Measurements from ENCODE around the gene ZRANB2.

The ZRANB2 gene

DNA sequence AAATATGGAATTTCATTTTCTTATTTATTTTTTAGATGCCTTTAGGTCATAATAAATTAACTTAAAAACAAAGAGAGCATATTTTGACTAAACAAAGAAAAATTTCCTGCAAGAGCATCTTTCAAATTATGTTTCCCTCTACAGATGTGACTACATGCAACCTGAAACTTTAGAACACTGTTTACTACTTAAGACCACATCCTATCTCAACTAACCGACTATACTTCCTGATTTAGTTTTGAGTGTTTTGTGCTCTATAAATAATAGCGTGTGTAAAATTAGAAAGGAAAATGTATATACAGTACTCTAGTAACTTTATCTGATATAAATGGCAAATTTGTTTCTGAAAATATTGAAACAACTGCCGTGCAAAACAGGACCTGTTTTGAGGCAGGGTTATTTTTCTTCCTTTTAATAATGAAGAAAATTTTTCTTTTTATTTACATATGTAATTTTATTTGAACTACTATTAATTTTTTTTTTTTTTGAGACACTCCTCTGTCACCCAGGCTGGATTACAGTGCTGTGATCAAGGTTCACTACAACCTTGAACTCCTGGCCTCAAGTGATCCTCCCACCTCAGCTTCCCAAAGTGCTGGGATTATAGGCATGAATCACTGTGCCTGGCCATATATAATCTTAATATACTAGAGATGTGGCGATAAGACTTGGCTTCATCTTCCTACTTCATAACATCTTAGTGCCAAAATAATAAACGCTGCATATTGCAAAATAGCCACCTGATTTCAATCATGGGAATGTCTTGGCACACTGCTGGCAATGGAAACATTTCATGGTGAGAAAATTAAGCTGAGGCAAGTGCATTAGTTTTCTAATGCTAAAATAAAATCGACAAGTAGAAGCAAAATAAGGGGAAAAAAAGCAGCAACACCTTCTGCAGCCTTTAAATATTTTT, 12.3 kb downstream of the ZRANB2 start:
- no peak for DNase-seq (ENCODE audit: low read depth in 2 of 2)

DNA sequence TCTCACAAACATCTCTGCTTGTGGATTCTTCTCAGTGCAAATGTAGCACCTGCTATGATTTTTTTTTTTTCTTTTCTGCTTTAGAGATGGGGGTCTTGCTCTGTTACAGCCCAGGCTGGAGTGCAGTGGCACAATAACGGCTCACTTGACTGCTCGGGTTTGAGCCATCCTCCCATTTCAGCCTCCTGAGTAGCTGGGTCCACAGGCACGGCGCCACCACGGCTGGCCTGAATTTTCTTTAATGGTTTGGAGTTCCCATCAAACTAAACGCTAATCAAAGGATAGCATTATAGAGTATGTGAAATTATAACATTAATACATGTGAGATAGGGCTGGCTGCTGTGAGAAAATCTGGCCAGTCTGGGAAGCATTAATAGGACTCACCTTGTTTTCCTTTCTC, 26.0 kb downstream of the ZRANB2 start:
- DNase-seq (ENCODE audit: low read depth in 2 of 2): no peak

DNA sequence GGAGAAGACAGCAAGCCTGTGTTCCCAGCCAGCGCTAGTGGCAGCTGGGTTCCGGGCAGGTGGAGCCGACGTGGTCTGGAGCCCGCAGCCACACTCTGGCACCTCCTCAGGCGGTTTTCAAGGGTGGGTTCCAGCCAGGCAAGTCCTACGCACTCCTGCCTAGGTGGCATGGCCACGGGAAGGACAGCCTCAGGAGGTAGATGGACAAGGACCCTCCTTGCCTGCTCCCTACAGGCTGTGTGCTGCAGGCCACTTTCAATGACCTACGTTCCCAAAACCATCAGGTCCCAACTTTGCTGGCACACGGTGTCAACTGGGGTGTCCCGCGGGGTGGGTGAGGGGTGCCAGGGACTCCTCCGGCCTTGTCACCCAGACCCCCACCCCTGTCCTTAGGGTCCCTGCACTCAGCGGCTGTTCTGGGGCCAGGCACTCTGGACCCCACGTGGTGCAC, 26.5 kb downstream of the ZRANB2 start:
- no peak for DNase-seq (ENCODE audit: low read depth in 2 of 2)

DNA sequence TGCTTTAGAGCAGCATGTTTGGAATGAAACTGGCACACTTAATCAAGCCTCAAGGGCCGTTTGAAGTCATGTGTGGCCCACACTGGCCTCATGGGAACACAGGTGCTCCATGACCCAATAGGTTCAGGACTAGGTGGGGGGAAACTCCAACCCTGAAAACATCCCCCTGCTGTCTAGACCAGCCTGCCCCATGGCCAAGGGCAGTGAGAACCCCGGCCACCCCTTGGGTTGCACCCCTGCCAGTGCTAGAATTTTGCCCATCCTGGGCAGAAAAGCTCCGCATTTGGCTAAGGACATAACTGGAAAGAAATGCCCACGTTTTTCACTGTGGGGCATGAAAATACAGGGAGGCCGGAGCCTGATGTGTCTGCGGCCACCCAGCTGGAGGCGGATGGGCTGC, 27.1 kb downstream of the ZRANB2 start:
- DNase-seq (ENCODE audit: low read depth in 2 of 2): no peak

DNA sequence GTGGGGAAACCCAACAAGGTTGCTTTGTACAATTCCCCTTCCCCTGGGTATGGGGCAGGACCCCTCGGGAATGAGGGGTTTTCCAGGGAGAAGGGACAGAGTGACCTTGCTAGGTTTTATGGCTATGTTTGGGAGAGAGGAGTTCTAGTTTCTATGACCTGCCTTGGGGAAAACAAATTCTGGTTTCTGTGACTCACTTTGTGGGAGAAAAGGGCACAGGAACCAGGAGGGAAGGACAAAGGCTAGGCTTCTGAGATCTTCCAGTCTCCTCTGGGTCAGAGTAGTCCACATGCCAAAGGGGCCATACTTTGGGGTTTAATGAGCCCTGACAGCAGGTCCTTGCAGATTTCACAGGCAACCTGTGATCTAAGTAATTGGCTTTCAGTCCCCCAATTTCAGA, 27.7 kb downstream of the ZRANB2 start:
- no peak for DNase-seq (ENCODE audit: low read depth in 2 of 2)

DNA sequence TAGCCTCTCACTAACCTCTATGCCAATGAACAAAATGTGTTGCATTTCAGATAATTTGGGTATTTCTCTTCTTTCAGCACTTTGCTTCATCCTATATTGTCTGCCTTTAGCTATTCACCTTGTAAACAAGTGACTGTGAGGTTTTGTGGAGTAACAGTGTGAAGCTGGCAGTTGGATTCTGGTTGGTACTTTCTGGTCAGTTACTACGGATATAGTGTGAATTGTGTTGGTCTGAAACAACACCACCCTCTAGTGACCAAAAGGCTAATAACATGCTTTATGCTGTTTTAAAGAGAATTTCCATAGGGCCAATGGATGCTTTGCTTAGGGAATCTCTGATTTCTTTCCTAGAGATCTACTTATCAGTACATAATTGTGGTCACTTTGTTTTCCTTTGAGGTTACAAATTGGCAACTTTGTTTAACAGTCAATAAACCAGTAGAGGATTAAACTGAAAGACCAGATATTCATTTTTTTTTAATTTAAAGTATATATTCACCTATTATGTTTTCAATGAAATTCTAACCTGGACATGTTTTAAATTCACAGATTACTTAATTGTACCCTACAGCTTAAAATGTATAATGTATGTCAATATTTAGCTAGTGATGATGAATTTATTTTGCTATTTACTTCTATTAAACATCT, 30.8 kb downstream of the ZRANB2 start:
- DNase-seq (ENCODE audit: low read depth in 2 of 2): no peak

DNA sequence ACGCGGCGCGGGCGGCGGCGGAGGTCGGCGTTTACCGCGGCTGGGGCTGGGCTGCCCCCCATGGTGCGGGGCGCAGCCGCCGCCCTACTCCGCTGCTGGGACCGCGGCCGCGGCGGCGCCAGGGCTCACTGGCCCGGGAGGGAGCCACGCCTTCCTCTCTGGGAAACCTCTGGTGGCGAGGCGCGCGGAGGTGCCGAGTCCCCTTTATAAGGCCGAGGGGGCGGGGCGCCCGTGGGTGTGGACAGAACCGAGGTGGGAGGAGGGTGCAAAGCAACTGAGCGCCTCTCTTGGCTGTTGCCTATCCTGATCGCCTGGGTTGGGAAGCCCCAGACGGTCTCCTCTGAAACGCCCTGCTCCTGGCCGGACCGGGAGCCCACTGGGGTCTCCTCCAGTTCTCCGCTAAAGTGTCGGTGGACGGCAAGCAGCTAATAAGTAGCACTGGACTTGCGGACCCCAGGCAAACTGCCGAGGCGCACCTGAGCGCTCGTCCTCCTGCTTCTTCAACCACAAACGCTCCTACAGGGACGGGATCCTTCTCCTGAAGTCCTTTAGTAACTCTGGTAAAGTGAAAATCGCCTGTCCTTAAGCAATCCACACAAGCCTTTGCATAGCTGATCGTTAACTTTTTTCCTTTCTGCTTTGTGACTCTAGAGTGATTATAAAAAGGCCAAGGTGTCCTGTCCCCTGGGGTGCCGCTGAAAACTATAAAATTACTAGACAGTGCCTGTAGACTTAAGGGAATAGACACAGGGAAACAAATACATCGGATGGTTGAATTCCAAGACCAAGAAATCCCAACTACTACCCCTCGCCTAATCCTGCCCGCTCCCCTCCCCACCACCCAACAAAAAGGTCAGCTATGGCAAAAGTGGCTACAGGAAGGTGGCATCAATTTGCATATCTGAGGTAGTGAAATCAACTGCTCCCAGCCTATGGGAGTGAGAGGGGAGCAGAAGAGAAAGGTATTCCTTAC, 32.9 kb downstream of the ZRANB2 start, which contains the start of gene PTGER3:
Gene PTGER3, minus strand, starts transcription at position 182 of the 973 bp plus-strand sequence. CDS start 239 bp downstream, outside the sequence.
- DNase-seq (ENCODE audit: low read depth in 2 of 2): peak; percentile 23 to 33

DNA sequence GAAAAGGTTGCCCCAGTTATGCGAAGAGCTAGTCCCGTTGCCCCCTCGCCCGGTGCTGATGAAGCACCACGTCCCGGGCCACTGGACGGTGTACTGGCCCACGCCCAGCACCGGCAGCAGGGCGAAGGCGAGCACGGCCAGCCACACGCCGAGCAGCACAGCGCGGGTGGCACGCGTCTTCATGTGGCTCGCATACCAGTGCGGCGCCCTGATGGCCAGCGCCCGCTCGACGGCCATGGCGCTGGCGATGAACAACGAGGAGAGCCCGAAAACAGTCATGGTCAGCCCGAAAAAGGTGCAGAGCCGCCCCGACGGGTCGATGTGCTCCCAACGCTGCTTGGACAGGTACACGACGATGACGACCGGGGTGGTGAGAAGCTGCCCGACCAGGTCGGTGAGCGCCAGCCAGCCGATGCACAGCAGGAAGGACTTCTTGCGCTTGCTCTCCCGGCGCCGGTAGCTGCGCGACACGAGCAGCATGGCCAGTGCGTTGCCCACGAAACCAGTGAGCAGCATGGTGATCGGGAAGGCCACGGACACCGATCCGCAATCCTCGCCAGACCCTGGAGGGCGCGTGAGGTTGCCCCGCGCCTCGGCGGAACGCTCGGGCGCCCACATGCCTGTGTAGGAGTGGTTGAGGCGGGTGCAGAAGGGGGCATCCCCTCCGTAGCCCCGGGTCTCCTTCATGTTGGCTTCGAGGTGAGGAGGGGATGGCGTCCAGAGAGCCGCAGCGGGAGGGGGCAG, 33.8 kb downstream of the ZRANB2 start:
- no peak for DNase-seq (ENCODE audit: low read depth in 2 of 2)

DNA sequence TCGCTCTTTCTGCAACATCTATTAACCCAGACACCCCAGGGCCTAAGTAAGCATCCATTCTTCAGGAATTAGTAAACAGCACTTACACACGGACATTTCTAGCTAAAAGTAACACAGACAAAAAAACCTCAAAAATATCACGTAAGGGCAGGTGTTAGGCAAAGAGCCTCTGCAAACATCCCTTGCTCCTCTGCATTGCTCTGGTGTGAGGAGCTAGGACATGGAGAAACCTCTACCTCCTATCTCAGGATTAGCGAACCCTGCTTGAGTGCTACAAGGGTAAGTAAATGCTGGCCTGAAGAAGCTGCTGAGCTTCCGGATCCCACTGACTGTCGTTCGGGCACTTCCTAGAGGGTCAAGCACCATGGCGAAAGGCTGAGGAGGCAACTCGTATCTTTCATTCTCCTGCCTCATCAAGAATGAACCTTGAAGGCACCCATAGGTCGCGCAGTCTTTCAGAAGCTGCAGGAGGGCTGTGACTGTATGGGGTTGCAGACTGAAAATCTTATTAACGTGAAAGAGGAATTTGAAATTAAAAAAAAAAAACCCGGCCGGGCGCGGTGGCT, 35.3 kb downstream of the ZRANB2 start:
- no peak for DNase-seq (ENCODE audit: low read depth in 2 of 2)

DNA sequence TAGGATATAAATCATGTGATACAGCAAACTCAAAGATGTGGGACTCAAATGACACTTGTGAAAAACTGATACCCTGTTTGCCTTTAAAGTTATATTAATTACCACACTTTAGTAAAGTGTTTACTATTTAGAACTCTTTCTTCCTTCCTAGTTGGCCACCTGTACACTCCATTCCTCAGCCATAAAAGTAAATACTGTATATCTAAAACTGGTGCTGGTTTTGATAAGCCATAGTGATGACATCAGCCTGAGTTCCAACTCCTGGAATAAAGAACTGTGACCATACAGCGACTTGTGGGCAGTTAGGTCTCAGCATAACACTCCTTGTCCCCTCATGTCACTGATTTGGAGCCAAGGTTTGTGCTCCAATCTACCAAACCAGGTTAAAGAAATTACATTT, 36.0 kb downstream of the ZRANB2 start:
- no peak for DNase-seq (ENCODE audit: low read depth in 2 of 2)

DNA sequence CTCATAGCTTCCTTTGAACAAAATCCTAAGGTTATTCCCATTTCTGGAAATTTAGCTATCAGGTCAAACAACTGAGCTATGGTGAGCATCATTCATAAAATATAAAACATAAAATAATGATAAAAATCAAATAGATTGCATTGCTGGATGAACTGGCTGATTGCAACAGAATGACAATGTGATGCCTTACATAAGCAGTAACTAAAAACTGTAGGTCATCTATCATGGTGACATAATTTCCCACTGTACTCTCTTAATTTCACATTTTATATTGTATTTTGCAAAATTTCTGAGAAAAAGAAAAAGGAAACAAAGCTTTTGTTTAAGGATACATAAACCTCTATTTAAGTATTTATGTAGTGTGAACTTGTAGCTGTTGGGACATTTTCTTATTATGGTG, 37.8 kb downstream of the ZRANB2 start:
- DNase-seq (ENCODE audit: low read depth in 2 of 2): no peak

DNA sequence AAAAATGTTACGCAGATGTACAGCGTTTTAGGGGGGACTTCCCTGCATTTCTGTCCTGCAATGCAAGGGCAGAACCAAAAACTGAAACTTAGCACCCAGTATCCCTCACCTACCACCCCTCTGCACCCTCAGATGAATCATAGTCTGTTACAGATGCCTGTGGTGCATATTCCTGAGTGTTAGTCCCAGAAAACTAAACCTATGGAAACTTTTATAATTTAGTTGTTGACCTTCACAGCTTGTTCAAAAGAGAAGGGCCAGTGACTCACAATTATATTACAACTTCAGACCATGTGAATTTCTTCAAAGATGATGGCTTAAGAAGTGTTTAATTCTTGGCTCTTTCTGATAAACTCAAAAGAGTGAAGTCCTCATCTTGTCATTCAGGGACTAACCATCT, 39.0 kb downstream of the ZRANB2 start:
- DNase-seq (ENCODE audit: low read depth in 2 of 2): no peak

DNA sequence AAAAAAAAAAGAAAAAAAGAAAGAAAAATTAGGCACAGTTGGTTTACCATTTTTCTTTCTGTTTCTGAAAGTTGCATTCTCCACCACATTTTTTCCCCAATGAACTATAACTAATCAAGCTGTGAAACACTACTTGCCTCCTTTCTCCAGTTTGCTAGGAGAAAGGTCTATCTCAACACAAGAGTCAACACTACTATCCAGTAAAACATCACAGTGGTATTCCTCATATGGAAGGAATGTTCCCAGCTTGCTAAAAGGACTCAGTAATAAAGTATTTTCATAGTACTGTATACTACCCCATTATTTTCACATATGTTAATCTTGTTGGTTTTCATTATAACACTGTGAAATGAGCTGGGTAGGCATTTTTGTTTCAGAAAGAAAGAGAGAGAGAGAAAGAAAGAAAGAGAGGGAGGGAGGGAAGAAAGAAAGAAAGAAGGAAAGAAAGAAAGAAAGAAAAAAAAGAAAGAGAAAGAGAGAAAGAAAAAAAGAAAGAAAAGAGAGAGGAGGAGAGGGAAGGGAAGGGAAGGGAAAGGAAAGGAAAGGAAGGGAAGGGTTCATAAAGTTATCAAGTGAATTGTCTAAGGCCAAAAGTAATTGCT, 41.1 kb downstream of the ZRANB2 start:
- no peak for DNase-seq (ENCODE audit: low read depth in 2 of 2)

DNA sequence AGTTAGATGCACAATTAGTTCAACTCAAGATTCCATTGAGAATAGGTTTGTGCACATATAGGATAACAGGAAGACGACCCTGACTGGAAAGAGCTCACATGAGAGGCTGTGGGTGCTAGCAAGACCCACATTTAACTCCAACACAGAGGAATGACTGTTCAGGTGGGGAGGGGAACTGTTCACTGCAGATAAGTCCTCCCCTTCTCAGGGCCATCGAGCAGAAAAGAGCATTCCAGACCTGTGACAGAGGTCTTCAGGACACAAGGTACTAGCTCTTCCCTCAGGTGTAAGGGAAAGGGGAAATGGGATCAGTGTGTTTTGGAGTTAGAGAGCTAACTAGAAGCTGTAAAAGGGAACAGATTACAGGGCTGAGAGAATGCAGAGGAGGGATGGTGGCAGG, 41.9 kb downstream of the ZRANB2 start:
- no peak for DNase-seq (ENCODE audit: low read depth in 2 of 2)

DNA sequence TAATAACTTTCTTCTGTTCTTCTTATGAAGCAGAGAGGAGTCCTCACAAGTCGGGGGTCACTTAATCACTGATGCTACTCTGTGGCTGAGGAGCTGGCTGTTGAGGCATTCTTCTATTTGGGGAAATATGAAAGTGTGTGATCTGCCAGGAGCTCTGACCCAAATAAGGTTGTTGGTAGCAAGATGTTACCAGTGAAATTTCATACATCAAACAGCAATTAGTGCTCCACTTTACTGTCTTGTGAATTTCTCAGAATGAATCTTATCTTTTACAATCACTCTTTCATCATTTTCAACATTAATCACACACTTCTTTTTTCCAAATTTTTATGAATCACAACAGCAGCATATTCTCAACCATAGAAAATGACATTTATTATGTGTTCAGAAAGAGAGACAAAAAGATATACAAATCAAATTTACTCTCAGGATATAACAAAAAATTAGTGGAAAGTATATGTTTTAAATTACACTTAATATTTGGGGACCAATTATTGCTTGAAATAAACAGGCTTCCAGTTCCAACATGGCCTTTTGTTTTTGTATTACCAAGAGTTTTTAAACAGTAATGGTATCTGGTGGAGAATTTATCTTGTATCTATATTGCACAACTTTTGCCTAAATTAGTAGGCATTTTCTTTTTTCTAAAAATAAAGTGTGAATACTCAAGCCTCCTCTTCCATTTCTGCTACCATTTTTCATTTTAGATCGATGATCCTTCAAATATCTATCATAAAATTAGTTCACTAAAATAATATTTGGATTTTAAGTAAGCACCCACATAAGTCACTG, 42.8 kb downstream of the ZRANB2 start:
- no peak for DNase-seq (ENCODE audit: low read depth in 2 of 2)

DNA sequence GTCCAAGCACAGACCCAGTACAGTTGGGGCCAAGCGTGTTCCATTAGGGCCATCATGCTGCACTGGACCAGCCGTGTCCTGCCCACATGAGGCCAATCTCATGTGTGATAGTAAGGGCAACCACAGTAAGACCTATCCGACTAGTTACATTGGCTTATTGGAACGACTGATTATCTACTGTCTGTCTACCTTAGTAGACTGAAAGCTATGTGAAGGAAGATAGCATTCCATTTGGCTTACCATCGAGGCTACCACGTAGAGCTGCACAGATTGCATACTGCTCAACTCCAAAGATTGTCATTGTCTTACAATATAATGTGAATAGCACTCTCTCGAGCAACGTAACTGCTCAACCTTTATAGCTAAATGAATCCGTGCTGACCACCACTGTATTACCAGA, 43.8 kb downstream of the ZRANB2 start:
- DNase-seq (ENCODE audit: low read depth in 2 of 2): no peak

DNA sequence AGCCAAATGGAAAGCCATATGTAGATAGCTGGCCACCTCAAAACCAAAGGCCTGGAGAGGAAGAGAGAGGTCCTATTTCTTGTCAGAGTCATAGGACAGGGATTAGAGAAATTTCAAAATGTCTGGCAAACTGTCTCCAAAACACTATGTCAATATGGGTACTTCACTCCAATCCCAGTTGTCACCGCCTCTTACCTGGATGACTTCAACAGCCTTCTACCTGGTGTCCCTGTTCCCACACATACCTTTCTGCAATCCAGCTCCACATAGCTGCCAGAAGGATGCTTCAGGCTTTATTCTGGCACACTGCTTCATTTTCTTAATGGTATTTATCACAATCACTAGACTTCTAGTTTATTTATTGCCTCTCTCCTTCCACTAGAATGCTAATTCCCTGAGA, 47.7 kb downstream of the ZRANB2 start:
- no peak for DNase-seq (ENCODE audit: low read depth in 2 of 2)

DNA sequence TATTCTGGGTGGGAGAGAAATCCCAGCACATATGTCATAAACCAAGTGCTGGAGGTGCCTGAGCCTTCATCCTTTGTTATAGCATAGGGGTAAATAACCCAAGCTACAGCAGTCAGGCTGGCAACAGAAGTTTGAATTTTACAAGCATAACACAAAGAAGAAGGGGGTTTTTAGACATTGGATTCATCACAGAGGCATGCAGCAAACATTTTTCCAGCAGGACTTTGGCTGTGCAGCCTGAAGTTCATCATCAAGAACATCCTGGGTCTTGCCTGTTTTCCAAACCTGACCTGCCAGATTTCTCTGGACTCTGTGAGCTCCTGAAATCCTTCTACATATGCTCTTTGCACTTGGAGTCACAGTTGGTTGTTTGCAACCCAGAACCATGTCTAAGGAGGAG, 49.4 kb downstream of the ZRANB2 start:
- no peak for DNase-seq (ENCODE audit: low read depth in 2 of 2)

DNA sequence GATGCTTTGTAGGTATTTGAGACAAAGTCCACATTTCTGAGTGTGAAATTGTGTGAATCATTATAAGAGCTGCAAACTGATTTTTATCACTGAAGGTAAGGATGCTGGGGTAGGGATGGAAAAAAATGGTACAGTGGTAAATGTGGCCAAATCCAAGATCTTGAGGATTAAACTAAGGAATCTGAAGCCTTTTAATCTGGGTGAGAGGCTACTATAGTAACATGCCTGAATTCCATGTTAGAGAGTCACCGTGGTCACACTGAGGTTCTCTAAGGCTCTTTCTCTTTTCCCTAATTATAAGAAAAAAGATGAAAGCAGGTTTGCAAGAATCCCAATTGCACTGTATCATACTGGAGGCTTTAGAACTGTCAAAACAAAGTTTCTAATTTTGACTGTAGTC, 50.8 kb downstream of the ZRANB2 start:
- DNase-seq (ENCODE audit: low read depth in 2 of 2): no peak

DNA sequence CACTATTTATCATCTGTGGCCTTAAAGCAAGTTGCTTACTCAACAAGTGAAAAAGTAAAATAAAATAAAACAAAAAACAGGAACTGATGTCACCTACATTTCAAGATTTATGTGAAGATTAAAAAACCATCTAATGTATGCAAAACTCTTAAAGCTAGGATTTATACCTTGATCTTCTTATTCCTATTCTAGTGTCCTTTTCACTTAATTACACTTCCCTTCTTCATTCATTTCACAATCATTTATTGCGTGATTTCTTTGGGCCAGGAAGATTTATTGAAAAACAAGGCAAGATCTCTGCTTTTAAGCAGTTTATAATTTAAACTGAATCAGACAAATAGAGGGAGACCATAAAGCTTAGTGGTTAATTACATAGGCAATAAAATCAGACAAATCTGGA, 51.9 kb downstream of the ZRANB2 start:
- DNase-seq (ENCODE audit: low read depth in 2 of 2): no peak

All from stimulated activated CD4-positive, alpha-beta T cell treated with anti-CD3 and anti-CD28 coated beads, Interleukin-12 subunit alpha, Interleukin-12 subunit beta, amount 100 ng/mL, for 24 hours (primary cell).